Tibial nerve (tissue), 3 donors: Measurements from ENCODE around the gene FOXP4.

Experiments used
- CTCF ChIP-seq, 5 experiments: fragments of 200-600 bp in 3 of 5; fragments of 450-650 bp in 2 of 5; sonication (generic) in 3 of 5; IDR thresholded peaks; one replicate each; pipeline ENCODE4 v1.5.1; 2016 to 2019; ENCODE audit warnings: antibody characterized with exemption in 5 of 5, mild to moderate bottlenecking in 3 of 5, moderate library complexity in 2 of 5
- POLR2A ChIP-seq, 2 donors: fragments of 450-650 bp; IDR thresholded peaks; one replicate each; pipeline ENCODE4 v1.6.1; 2017; ENCODE audit warnings: antibody characterized with exemption in 2 of 2, mild to moderate bottlenecking in 2 of 2, moderate library complexity in 2 of 2

DNA sequence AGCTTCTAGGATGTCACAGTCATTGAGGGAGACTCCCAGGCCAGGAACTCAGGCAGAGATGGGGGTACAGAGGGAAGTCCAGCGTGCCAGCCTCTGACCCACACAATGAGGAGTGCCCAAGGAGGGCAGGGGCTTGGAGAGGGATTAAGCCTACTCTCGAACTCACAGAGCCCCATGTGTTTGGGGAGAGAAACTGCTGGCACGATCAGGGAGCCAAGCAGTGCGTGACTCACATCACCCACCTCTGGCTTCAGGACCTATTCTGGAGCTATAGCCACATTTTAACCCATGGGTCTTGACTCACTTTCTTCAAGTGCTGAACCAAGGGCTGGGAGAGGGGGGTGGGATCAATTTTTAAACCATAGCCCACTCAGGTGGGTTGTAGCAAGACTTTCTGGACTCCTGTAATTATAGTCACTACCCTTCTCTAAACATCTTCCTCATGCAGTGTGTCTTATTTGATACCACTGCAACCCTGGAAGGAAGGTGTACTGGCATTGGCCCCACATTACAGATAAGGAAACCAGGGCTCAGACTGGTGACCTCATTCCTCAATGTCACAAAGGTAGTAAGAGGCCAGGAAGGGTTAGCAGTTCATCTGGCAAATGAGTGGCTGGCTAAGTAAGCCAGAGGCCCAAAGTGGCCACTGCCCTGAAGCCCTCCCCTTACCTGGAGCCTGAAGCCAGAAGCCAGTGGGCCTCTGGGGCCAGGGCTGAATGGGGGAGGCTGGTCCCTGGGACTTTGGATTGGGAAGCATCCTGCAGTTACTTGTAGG is 12.0 kb downstream of the FOXP4 start:
- TF ChIP-seq CTCF (IDR thresholded peaks at IDR 0.05) (no peak), POLR2A (IDR thresholded peaks at IDR 0.05) (no peak)
